Epithelial cell of proximal tubule (primary cell): Measurements from ENCODE around the gene GPC5. TPM values are rescaled to one million over a fixed set of nuclear protein-coding genes. Genes with fewer than 3 reads are reported as not detected.

Source experiments
- DNase-seq: peaks from one replicate; pipeline ENCODE4 v3.0.0-alpha.2; 2011; ENCODE audit warnings: low read depth
- H3K4me3 ChIP-seq: 2 replicates; pipeline ENCODE4 v1.5.1; 2011; ENCODE audit warnings: low read depth, mild to moderate bottlenecking, low read length
- CTCF ChIP-seq: conservative IDR thresholded peaks from 2 replicates; pipeline ENCODE4 v1.5.1; 2012; ENCODE audit warnings: low read depth, mild to moderate bottlenecking, low read length
- total RNA-seq: library from RNA; depleted of rRNA; stranded (reverse); fragments of >200 nt; gene quantifications from 2 replicates; pipeline ENCODE4 v1.2.3, GENCODE V29; 2015

The GPC5 gene
- total RNA-seq, 1 donor from 2014 or later, result not detected

DNA sequence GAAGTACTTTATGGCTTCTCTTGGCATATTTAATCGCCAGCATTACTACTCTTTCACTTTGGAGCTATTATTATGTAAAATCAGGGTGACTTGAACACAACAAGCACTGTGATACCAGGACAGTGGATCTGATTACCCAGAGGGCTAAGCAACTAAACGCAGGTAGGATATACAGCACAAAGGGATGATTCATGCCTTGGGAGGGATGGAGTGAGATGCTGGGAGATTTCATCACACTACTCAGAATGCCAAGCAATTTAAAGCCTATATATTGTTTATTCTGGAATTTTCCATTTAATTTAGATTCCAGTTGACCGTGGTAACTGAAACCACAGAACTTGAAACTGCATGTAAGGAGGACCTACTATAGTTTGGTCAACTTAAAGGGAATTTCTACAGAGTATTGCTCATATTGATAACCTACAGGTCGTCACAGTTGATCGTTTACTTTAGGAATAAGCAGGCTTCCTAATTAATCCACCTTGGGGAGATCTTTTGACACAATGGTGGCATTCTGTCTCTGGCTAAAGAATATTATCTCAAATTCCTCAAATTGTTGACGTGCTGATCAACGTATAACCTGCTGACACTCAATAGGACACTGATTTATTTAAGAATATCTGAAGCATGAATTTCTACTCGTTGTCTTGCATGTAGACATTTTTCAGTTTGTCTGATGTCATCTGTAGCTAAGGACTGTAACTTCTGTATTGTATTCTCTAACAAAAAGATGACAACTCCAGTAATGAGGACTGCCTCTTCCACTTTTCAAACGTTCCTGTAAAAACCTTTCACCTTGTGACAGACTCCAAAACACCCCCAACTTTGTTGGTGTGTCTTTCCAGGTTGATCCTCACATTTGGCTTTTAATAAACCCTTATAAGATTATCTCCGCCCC lies 254.2 kb downstream of the GPC5 start:
- no peak overlapping the region for H3K4me3 ChIP-seq
- no peak for TF ChIP-seq CTCF
- no peak for DNase-seq

GRCh38 chr13:91655731-91656130 lies 257.3 kb downstream of the GPC5 start:
- H3K4me3 ChIP-seq, result no peak overlapping the region
- no peak for TF ChIP-seq CTCF
- DNase-seq, result no peak

GRCh38 chr13:91657283-91657682 lies 258.9 kb downstream of the GPC5 start:
- H3K4me3 ChIP-seq, result no peak overlapping the region
- no peak for TF ChIP-seq CTCF
- DNase-seq, result no peak

DNA sequence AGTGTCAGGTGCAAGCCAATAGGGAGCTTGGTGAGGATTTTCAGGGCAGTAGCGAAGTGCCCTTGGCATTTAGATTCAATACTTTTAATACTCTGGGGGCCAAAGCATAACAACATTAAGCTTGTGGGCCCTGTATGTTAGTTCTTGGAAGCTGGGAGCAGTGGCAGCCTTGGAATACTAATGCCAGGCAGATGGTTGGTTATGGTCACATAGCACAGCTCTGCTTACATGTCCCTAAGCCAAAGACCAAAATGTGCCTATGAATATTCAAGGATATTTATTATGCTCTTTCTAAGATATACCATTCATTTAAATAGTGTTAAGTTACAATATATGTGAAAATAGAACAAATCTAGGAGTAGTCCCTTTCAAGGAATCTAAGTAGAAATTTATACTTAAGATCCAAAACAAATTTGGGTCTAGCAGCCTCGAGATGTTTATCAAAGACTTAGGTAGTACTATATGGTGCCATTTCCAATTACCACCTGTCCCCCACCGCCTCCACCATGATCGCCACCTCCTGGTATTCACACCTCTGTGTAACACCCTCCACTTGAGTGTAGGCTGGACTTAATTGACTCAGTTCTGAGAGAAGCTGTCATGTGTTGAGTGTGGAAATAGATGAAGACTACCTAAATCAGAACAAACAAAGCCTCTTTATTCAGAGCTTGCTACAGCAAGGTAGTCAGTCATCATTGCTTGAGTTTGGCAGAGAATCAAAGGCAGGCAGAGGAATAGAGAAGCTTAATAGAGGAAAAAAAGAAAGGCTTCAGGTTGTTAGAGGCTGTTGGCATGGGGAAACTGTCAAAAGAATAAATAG lies 261.0 kb downstream of the GPC5 start:
- H3K4me3 ChIP-seq, result no peak overlapping the region
- no peak for TF ChIP-seq CTCF
- DNase-seq, result no peak

- H3K4me3 ChIP-seq, result no peak overlapping the region
- TF ChIP-seq CTCF, result no peak
- no peak for DNase-seq
These were observed 261.6 kb downstream of the GPC5 start for GRCh38 chr13:91660076-91660415.

- H3K4me3 ChIP-seq, result no peak overlapping the region
- no peak for DNase-seq
- TF ChIP-seq CTCF, result no peak
These were observed 263.5 kb downstream of the GPC5 start for GRCh38 chr13:91661692-91662490.
